Measurements from ENCODE around the gene RBMY1J. TPM values are rescaled to one million over a fixed set of nuclear protein-coding genes. Genes with fewer than 3 reads are reported as not detected.

The RBMY1J gene
- total and polyA plus RNA-seq, 9 of the 15 experiments (the other 6 are each of a cell fraction or from before 2014, with no cell fraction given): not detected

DNA sequence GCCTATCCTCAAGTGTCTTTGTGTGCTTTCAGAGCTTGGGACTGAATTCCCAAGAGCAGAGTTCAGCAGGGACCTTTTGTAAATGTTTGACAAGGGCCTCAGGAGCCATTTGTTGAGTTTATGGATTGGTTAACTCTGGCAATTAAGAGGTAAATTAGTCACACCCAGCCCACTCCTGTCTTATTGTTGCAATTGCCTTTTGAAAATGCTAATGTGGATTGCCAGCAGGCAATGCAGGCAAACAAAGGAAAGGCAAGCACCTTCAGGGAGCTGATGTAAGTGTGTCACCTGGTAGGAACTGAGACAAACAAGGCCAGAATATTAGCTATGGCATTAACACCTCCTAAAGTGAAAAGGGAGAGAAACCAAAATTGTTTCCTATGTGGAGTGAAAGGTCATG, 29.7 kb upstream of the RBMY1J start:
- ChIA-PET POLR2A (no interaction called here), CTCF (ENCODE audit: low intra/inter-chr PET ratio) (no interaction called here)
- Histone ChIP-seq H3K4me1 (replicated peaks in 1 of 2; ENCODE audit: control insufficient read depth in 2 of 2, insufficient read depth in 2 of 2, low read length in 2 of 2) (no peaks in the 10 kb centered on the region), H3K9me1 (ENCODE audit: control insufficient read depth, insufficient read depth, low read length) (no peaks in the 10 kb centered on the region), H3K27me3 (ENCODE audit: control insufficient read depth in 2 of 2, insufficient read depth in 2 of 2, low read length in 2 of 2) (no peaks in the 10 kb centered on the region), H3K9me3 (replicated peaks; ENCODE audit: control insufficient read depth, insufficient read depth, low read depth, low read length) (no peaks in the 10 kb centered on the region), H3K36me3 (ENCODE audit: control insufficient read depth, insufficient read depth, low read length) (no peaks in the 10 kb centered on the region), H3K4me3 (no peak overlapping the region), H3K27ac (ENCODE audit: extremely low read depth, low read depth, low read length) (no peak overlapping the region), H3K4me2 (ENCODE audit: insufficient read depth, low read length) (no peak overlapping the region), H2AFZ (ENCODE audit: low read depth, low read length) (no peak overlapping the region), H3K9ac (ENCODE audit: insufficient read depth in 1 of 2, low read depth in 2 of 2, low read length in 2 of 2) (no peak overlapping the region), H4K20me1 (replicated peaks; ENCODE audit: control insufficient read depth, insufficient read depth, low read length) (no peaks in the 10 kb centered on the region), H3K79me2 (ENCODE audit: control insufficient read depth, insufficient read depth, low read length) (no peaks in the 10 kb centered on the region)
- BruUV-seq (replicated peaks): no TSS peak
- no peak for FAIRE-seq
- TF ChIP-seq ZNF609 (CRISPR knock-in tag; IDR thresholded peaks at IDR 0.05; ENCODE audit: borderline replicate concordance) (no peak), BCL6 (CRISPR knock-in tag; IDR thresholded peaks at IDR 0.05) (no peak), KAT2B (IDR thresholded peaks at IDR 0.05; ENCODE audit: low read depth, low read length) (no peak), THRA (IDR thresholded peaks at IDR 0.05) (no peak), SPI1 (IDR thresholded peaks at IDR 0.05; ENCODE audit: borderline replicate concordance, low read depth, low read length) (no peak), CCAR2 (IDR thresholded peaks at IDR 0.05; ENCODE audit: low read depth, low read length) (no peak), NFIX (CRISPR knock-in tag; IDR thresholded peaks at IDR 0.05; ENCODE audit: low read depth) (no peak), ZNF24 (IDR thresholded peaks at IDR 0.05) (no peak), SOX6 (IDR thresholded peaks at IDR 0.05) (no peak), GATAD2B (IDR thresholded peaks at IDR 0.05; ENCODE audit: borderline replicate concordance) (no peak), KLF10 (CRISPR knock-in tag; IDR thresholded peaks at IDR 0.05) (no peak), USF2 (CRISPR knock-in tag; IDR thresholded peaks at IDR 0.05) (no peak), NFATC3 (IDR thresholded peaks at IDR 0.05) (no peak), ZBTB43 (CRISPR knock-in tag; IDR thresholded peaks at IDR 0.05) (no peak), ZNF778 (CRISPR knock-in tag; IDR thresholded peaks at IDR 0.05) (no peak), RBM15 (IDR thresholded peaks at IDR 0.05; ENCODE audit: insufficient read depth, low read length) (no peak)
- intact Hi-C loops (cut with micrococcal nuclease) (no loop called here), in situ Hi-C loops (cut with MboI) (no loop called here)
- ATAC-seq: no peak
- DNase-seq (ENCODE audit: extremely low read depth in 1 of 4, low spot score in 3 of 4): no peak

Measured in K562 (cell line).